Activated CD4-positive, alpha-beta T cell treated with anti-CD3 and anti-CD28 coated beads, Interleukin-2, amount 50 U/mL, for 1 hour (primary cell): ENCODE measurements around the gene LTB4R2.

Experiments
- DNase-seq: peaks from one replicate; pipeline ENCODE4 v3.0.0-alpha.2; 2020

Gene LTB4R2

GRCh38 chr14:24277606-24278321 is 32.2 kb upstream of the LTB4R2 start:
- no peak for DNase-seq

DNA sequence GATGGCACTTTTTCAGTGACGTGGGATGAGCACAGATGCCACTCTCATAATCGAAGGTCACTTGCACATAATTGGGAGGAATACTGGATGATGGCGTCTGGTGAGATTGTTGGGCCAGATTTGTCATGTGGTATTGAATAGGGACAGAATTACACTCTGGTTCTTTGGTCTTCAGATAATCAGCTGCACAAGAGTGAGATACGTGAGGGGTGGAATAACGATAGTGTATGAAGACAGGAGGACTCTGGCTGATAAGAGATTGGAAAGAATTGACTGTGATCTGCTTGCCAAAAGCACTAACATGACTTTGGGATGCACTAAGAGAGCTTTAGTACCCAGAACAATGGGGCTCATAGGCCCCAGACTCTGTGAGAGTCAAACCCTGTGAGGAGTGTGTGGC is 31.5 kb upstream of the LTB4R2 start:
- no peak for DNase-seq

DNA sequence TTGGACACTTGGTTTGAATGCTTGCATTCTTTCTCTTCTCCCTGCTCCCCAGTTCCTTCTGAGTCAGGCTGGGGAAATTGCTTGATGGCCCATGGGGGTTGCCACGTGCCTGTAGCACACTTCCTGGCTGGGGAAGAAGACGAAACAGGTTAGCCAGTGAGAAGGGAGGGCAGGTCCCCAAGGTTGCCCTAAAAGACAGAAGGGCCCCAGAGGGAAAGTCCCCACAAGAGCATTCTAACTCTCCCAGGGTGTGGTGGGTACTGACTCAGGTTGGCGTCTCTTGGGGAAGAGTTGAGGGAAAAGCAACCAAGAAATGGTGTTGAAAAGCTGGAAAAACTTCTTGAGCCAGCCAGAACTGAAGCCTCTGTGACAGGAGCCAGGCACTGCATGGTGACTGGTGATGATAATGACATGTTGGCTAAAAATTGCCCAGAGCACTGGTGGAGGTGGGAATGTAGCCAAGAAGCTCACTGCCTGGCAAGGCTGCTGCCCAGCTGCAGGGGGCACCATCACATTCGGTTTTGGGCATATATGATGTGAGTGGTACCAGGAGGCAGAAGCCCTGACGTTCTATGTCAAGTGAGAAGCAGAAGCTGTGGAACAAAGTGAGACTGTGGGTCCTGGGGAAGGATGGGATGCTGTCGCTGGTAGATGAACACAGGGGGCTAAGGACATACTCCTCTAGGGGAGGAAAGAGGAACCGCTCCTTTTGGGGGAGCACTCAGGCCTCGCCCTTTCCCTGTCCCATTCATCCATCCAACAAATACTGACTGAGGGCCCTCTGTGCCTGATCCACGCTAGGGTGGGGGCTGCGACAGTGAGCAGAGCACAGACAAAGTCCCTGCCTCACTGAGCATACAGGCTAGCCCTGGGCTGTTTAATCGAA is 30.4 kb upstream of the LTB4R2 start:
- DNase-seq = peak; percentile 47

GRCh38 chr14:24280797-24281460 is 29.0 kb upstream of the LTB4R2 start:
- no peak for DNase-seq

GRCh38 chr14:24281636-24282035 is 28.3 kb upstream of the LTB4R2 start:
- no peak for DNase-seq

GRCh38 chr14:24282736-24283135 is 27.2 kb upstream of the LTB4R2 start:
- DNase-seq = no peak

GRCh38 chr14:24283796-24284460 is 26.0 kb upstream of the LTB4R2 start:
- DNase-seq = no peak

DNA sequence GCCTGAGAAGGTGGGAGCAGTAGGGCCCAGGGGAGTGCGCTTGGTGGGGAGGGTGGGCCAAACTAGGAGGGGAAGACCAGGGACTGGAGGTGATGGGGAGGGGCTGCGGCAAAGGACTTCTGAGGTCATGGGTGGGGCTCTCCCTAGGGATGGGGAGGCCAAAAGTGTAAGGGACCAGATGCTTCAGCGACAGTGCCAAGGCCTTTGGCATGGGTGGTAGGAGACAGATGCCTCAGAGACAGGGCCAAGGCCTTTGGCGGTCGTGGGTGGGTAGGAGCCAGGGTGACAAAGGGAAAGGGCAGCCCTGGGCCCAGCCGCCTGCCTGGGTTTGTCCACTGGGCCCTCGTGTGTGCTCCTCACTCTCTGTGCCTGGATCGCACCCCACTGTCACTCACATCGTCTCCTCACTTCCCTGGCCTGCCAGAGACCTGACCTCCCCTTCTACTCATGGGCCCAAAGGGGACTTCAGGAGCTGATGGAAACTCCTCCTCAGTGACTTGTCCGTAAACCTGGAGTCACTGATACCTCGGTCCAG is 25.4 kb upstream of the LTB4R2 start:
- no peak for DNase-seq

- DNase-seq = no peak
Observed at GRCh38 chr14:24285351-24285750, 24.6 kb upstream of the LTB4R2 start.

- no peak for DNase-seq
Observed at GRCh38 chr14:24286996-24287395, 22.9 kb upstream of the LTB4R2 start.

- DNase-seq = no peak
Observed at GRCh38 chr14:24289649-24290280, 20.2 kb upstream of the LTB4R2 start.

- no peak for DNase-seq
Observed at GRCh38 chr14:24290746-24291145, 19.2 kb upstream of the LTB4R2 start.

GRCh38 chr14:24291446-24292117 is 18.4 kb upstream of the LTB4R2 start:
- no peak for DNase-seq

GRCh38 chr14:24292118-24292807 is 17.7 kb upstream of the LTB4R2 start:
- no peak for DNase-seq

- DNase-seq = no peak
Observed at GRCh38 chr14:24293525-24293924, 16.4 kb upstream of the LTB4R2 start.

- DNase-seq = peak; percentile 69
Observed at GRCh38 chr14:24296341-24297157, 13.4 kb upstream of the LTB4R2 start.

DNA sequence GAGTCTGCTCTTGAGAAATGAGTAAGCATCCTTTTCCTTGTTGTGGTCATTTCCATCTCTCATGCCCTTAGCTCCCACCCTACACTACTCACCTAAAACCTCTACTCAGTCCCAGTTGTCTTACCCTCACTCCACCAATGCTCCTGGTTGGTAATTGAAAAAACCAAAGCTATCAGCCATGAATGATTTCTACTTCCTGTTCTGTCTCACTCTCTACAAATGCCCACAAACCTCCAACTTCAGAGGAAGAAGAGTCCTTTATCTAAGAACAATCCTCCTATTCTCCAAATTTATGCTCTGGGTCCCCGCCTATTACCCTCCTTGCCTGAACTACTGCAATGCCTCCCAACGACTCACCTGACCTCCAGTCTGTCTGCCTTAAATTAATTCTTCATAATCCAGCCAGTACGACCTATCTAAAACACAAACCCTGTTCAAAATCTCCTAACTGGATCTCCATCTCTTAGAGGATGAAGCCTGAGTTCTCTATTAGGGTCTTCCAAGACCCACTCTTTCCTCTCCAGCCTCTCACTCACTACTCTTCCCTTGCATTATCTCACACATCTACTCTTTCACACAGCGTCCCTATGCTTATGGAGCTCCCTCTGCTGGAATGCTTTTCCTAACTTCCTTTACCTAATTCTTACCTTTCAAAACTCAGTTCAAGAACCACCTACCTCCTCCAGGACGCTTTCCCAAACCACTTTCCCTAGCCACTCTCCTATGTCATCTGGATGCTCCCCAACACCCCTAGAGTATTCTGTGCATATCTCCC is 12.6 kb upstream of the LTB4R2 start:
- DNase-seq = no peak

GRCh38 chr14:24298892-24299254 is 11.1 kb upstream of the LTB4R2 start:
- no peak for DNase-seq
